KMS-11 (cell line): ENCODE measurements around the gene BCL2L2.

Experiments
- H2AFZ ChIP-seq: fragments of 200-600 bp; sonication (generic); 2 replicates; pipeline ENCODE4 v1.6.1; 2016; ENCODE audit warnings: antibody characterized with exemption, mixed run types, low read depth
- H3K27ac ChIP-seq: fragments of 200-600 bp; sonication (generic); 2 replicates; pipeline ENCODE4 v1.6.1; 2016; ENCODE audit warnings: mild to moderate bottlenecking, mixed run types
- H3K27me3 ChIP-seq: fragments of 200-600 bp; sonication (generic); 2 replicates; pipeline ENCODE4 v1.6.1; 2017; ENCODE audit warnings: mild to moderate bottlenecking, low read depth, mixed run types, moderate library complexity; ENCODE audit not compliant: insufficient read depth
- H3K36me3 ChIP-seq: fragments of 200-600 bp; sonication (generic); 2 replicates; pipeline ENCODE4 v1.6.1; 2017; ENCODE audit warnings: mild to moderate bottlenecking, mixed run types; ENCODE audit not compliant: insufficient read depth
- H3K4me1 ChIP-seq: fragments of 200-600 bp; sonication (generic); 2 replicates; pipeline ENCODE4 v1.6.1; 2016; ENCODE audit warnings: mild to moderate bottlenecking, low read depth, mixed run types; ENCODE audit not compliant: poor library complexity, severe bottlenecking
- H3K4me2 ChIP-seq: fragments of 200-600 bp; sonication (generic); 2 replicates; pipeline ENCODE4 v1.7.0; 2016; ENCODE audit warnings: mild to moderate bottlenecking, mixed run types
- H3K4me3 ChIP-seq: fragments of 200-600 bp; sonication (generic); IDR thresholded peaks from 2 replicates; pipeline ENCODE4 v1.6.1; 2017; ENCODE audit warnings: low read depth, low read length, mixed read lengths; ENCODE audit not compliant: insufficient read depth
- H3K79me2 ChIP-seq: fragments of 200-600 bp; sonication (generic); 2 replicates; pipeline ENCODE4 v1.6.1; 2016; ENCODE audit warnings: low read depth, mixed run types; ENCODE audit not compliant: insufficient read depth
- H3K9ac ChIP-seq: fragments of 200-600 bp; sonication (generic); 2 replicates; pipeline ENCODE4 v1.6.1; 2016; ENCODE audit warnings: mild to moderate bottlenecking, mixed run types
- H4K20me1 ChIP-seq: fragments of 200-600 bp; sonication (generic); 2 replicates; pipeline ENCODE4 v1.6.1; 2016; ENCODE audit warnings: mild to moderate bottlenecking, mixed run types; ENCODE audit not compliant: insufficient read depth
- CTCF ChIP-seq: fragments of 200-600 bp; sonication (generic); conservative IDR thresholded peaks from 2 replicates; pipeline ENCODE4 v1.6.1; 2017; ENCODE audit warnings: low read depth, mild to moderate bottlenecking, antibody characterized with exemption, low read length, moderate library complexity, mixed read lengths

Gene BCL2L2

GRCh38 chr14:23294734-23295561, 11.7 kb upstream of the BCL2L2 start:
- H3K27ac ChIP-seq = no peak overlapping the region
- no peak overlapping the region; the same call in 1 of the 2 replicates for H3K4me2 ChIP-seq
- H3K36me3 ChIP-seq = no peaks in the 10 kb centered on the region
- no peak overlapping the region; the same call in 1 of the 2 replicates for H2AFZ ChIP-seq
- no peaks in the 10 kb centered on the region for H3K79me2 ChIP-seq
- peaks cover 12% of the 10 kb centered on the region for H3K4me1 ChIP-seq
- H4K20me1 ChIP-seq = no peaks in the 10 kb centered on the region
- peak; percentile 80 for TF ChIP-seq CTCF
- no peaks in the 10 kb centered on the region for H3K27me3 ChIP-seq
- H3K9ac ChIP-seq = no peak overlapping the region
- no peak overlapping the region for H3K4me3 ChIP-seq

- Histone ChIP-seq H3K36me3 (no peaks in the 10 kb centered on the region), H3K4me2 (no peak overlapping the region), H3K27ac (no peak overlapping the region), H3K4me1 (peaks cover 19% of the 10 kb centered on the region), H2AFZ (no peak overlapping the region), H3K9ac (no peak overlapping the region), H4K20me1 (no peaks in the 10 kb centered on the region), H3K79me2 (0 out of 2 replicates have a peak, but pooled peaks cover 5% of the 10 kb centered on the region), H3K27me3 (no peaks in the 10 kb centered on the region), H3K4me3 (no peak overlapping the region)
- TF ChIP-seq CTCF = no peak
Observed at GRCh38 chr14:23296012-23296777, 10.4 kb upstream of the BCL2L2 start.

GRCh38 chr14:23297096-23297495, 9.5 kb upstream of the BCL2L2 start:
- Histone ChIP-seq H3K27ac (no peak overlapping the region), H3K4me1 (peaks cover 19% of the 10 kb centered on the region), H3K79me2 (0 out of 2 replicates have a peak, but pooled peaks cover 5% of the 10 kb centered on the region), H3K27me3 (no peaks in the 10 kb centered on the region), H2AFZ (no peak overlapping the region), H4K20me1 (no peaks in the 10 kb centered on the region), H3K4me2 (no peak overlapping the region), H3K9ac (no peak overlapping the region), H3K4me3 (no peak overlapping the region), H3K36me3 (no peaks in the 10 kb centered on the region)
- TF ChIP-seq CTCF = no peak

- H3K36me3 ChIP-seq = no peaks in the 10 kb centered on the region
- no peaks in the 10 kb centered on the region for H4K20me1 ChIP-seq
- H3K27ac ChIP-seq = no peak overlapping the region
- H2AFZ ChIP-seq = no peak overlapping the region
- TF ChIP-seq CTCF = no peak
- no peak overlapping the region for H3K9ac ChIP-seq
- no peak overlapping the region for H3K4me2 ChIP-seq
- H3K27me3 ChIP-seq = no peaks in the 10 kb centered on the region
- peaks cover 19% of the 10 kb centered on the region for H3K4me1 ChIP-seq
- no peak overlapping the region for H3K4me3 ChIP-seq
- 0 out of 2 replicates have a peak, but pooled peaks cover 5% of the 10 kb centered on the region for H3K79me2 ChIP-seq
Observed at GRCh38 chr14:23297611-23298277, 8.9 kb upstream of the BCL2L2 start.
